Esophagus muscularis mucosa (tissue), 3 donors: ENCODE data around the gene RHBDD1.

Experiments
- CTCF ChIP-seq, 3 experiments: fragments of 200-600 bp in 2 of 3; fragments of 450-650 bp in 1 of 3; sonication (generic) in 2 of 3; IDR thresholded peaks; one replicate each; pipeline ENCODE4 v1.5.1; 2017 to 2019; ENCODE audit warnings: antibody characterized with exemption in 3 of 3, mild to moderate bottlenecking in 2 of 3, moderate library complexity in 1 of 3
- POLR2A ChIP-seq: fragments of 450-650 bp; IDR thresholded peaks from one replicate; pipeline ENCODE4 v1.6.1; 2017; ENCODE audit warnings: antibody characterized with exemption, moderate library complexity, mild to moderate bottlenecking, low read depth

GRCh38 chr2:226890286-226890685, 54.4 kb downstream of the RHBDD1 start:
- TF ChIP-seq CTCF (IDR thresholded peaks at IDR 0.05) (no peak), POLR2A (no peak)
